HG03571 (cell line): ENCODE measurements around the gene FER.
"Not testable (repeated sequence)": the region's sequence is repeated elsewhere in the genome, so short reads cannot be mapped to it uniquely, and the experiment has no call there.

Experiments
- ATAC-seq: cut with Tn5 transposase; IDR thresholded peaks from one replicate; pipeline ENCODE4 v1.9.1; 2021; ENCODE audit not compliant: unreplicated experiment

FER gene

GRCh38 chr5:108947164-108947563 is 199.5 kb downstream of the FER start:
- ATAC-seq = no peak

- ATAC-seq = no peak
These were observed 202.6 kb downstream of the FER start for GRCh38 chr5:108950276-108950675.

- ATAC-seq = no peak
These were observed 206.2 kb downstream of the FER start for GRCh38 chr5:108953940-108954339.

GRCh38 chr5:108957333-108957732 is 209.6 kb downstream of the FER start:
- no peak for ATAC-seq

GRCh38 chr5:108966910-108967309 is 219.2 kb downstream of the FER start:
- ATAC-seq = no peak

GRCh38 chr5:108974594-108974993 is 226.9 kb downstream of the FER start:
- no peak for ATAC-seq

GRCh38 chr5:108975697-108976096 is 228.0 kb downstream of the FER start:
- no peak for ATAC-seq

- ATAC-seq = no peak
These were observed 235.9 kb downstream of the FER start for GRCh38 chr5:108983461-108984092.

- ATAC-seq = no peak
These were observed 242.2 kb downstream of the FER start for GRCh38 chr5:108989761-108990392.

GRCh38 chr5:108992396-108993085 is 244.8 kb downstream of the FER start:
- not testable (repeated sequence) for ATAC-seq

GRCh38 chr5:108993440-108993839 is 245.7 kb downstream of the FER start:
- not testable (repeated sequence) for ATAC-seq

GRCh38 chr5:108997720-108998119 is 250.0 kb downstream of the FER start:
- no peak for ATAC-seq

- ATAC-seq = no peak
These were observed 250.5 kb downstream of the FER start for GRCh38 chr5:108998216-108998615.

- ATAC-seq = no peak
These were observed 256.2 kb downstream of the FER start for GRCh38 chr5:109003928-109004327.

GRCh38 chr5:109005297-109006009 is 257.8 kb downstream of the FER start:
- ATAC-seq = no peak

GRCh38 chr5:109006129-109006528 is 258.4 kb downstream of the FER start:
- no peak for ATAC-seq

GRCh38 chr5:109016300-109016699 is 268.6 kb downstream of the FER start:
- ATAC-seq = no peak

GRCh38 chr5:109022056-109022455 is 274.4 kb downstream of the FER start:
- ATAC-seq = no peak

GRCh38 chr5:109025729-109026128 is 278.0 kb downstream of the FER start:
- not testable (repeated sequence) for ATAC-seq

- no peak for ATAC-seq
These were observed 280.4 kb downstream of the FER start for GRCh38 chr5:109027983-109028607.

- no peak for ATAC-seq
These were observed 281.1 kb downstream of the FER start for GRCh38 chr5:109028608-109029299.
